ENCODE results near the gene CDK11A.
"Not testable (repeated sequence)": the region's sequence is repeated elsewhere in the genome, so short reads cannot be mapped to it uniquely, and the experiment has no call there.

The CDK11A gene

DNA sequence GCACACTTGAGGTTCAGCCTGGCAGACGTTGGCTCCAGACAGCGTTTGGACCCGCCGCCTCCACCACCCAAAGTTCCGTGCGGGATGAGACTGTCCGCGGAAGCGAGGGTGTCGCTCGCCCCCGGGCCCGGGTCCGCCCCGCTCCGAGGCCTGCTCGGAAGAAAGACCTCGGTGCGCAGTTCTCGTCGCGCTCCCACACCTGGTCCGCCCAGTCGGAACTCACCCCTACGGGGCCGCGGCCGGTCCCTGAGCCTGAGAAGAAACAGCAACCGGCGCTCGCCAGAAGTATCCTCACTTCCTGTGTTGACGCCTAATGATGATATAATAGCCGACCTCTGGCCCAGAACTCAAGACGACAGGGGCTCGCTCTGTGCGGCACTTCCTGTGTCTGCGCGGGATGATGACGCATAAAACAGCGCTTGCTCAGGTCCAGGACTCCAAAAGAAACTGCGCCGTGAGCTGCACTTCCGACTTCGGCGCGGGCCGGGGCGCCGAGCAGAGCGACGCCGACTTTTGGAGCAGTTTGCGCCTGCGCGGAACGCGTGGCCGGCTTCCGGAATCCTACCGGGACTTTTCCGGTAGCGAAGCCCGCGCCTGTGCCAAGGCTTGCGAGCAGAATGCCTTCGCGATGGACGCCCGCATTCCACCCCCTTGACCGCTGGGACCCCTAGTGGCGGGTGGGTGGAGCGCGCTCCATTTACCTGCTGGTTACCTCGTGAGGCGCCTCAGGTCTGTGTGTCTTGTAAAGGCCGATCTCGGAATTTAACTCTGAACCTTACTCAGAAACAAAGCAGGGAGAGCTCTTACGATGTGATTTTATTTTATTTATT, at the start of gene CDK11A:
TSS of gene CDK11A (minus strand) at position 323 of the 830 bp plus-strand sequence. CDS start 1,539 bp downstream, outside the sequence.
- not testable (repeated sequence) for H3K9me3 ChIP-seq (ENCODE audit: control insufficient read depth, low read length); H3K27me3 ChIP-seq (replicated peaks; ENCODE audit: control insufficient read depth, insufficient read depth, low read length)
- H3K36me3 ChIP-seq (ENCODE audit: control insufficient read depth, insufficient read depth, low read length, severe bottlenecking) = peaks cover 18% of the 10 kb centered on the region
- peak; percentile 99 for DNase-seq (ENCODE audit: low read depth)
- H3K9ac ChIP-seq (ENCODE audit: low read length) = peak within 1 kb of the TSS; percentile 88
- peak within 1 kb of the TSS; percentile 87 for H3K4me3 ChIP-seq (ENCODE audit: low read length)
- H3K4me1 ChIP-seq (ENCODE audit: control insufficient read depth, insufficient read depth, low read length) = peaks cover 13% of the 10 kb centered on the region

DNA sequence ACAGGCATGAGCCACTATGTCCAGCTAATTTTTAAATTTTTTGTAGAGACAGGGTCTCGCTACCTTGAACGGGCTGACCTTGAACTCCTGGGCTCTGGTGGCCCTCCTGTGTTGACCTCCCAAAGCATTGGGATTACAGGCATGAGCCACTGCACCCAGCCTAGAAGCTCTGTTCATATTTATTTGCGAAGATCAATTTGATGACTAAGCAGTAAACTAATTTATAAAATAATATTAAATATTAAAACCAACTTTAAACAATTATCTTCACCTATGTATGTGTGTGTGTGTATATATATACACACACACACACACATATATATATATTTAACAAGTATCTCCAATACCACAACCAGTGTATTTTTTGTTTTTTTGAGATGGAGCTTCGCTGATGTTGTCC, 49.7 kb upstream of the CDK11A start:
- H3K36me3 ChIP-seq (ENCODE audit: control insufficient read depth, insufficient read depth, low read length, severe bottlenecking) = peaks cover 22% of the 10 kb centered on the region
- peaks cover 25% of the 10 kb centered on the region for H3K4me1 ChIP-seq (ENCODE audit: control insufficient read depth, insufficient read depth, low read length)
- H3K27me3 ChIP-seq (replicated peaks; ENCODE audit: control insufficient read depth, insufficient read depth, low read length) = no peaks in the 10 kb centered on the region
- no peak for DNase-seq (ENCODE audit: low read depth)
- no peaks in the 10 kb centered on the region for H3K9me3 ChIP-seq (ENCODE audit: control insufficient read depth, low read length)
- H3K4me3 ChIP-seq (ENCODE audit: low read length) = no peak overlapping the region
- no peak overlapping the region for H3K9ac ChIP-seq (ENCODE audit: low read length)

DNA sequence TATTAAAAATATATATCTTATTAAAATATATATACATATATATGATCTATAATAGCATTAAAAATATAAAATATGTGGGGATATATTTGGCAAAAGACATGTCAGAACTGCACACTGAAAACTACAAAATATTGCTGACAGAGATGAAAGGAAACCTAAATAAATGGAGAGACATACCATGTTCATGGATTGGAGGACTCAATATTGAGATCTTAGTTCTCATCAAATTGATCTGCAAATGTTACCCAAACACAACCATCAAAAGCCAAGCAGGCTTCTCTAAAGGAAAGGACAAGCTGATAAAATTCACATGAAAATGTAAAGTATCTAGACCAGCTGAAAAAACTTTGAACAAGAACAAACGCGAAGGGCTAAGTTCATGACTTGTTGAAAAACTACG, 46.9 kb upstream of the CDK11A start:
- Histone ChIP-seq H3K27me3 (replicated peaks; ENCODE audit: control insufficient read depth, insufficient read depth, low read length) (no peaks in the 10 kb centered on the region), H3K4me1 (ENCODE audit: control insufficient read depth, insufficient read depth, low read length) (peaks cover 13% of the 10 kb centered on the region), H3K36me3 (ENCODE audit: control insufficient read depth, insufficient read depth, low read length, severe bottlenecking) (peaks cover 40% of the 10 kb centered on the region), H3K9ac (ENCODE audit: low read length) (no peak overlapping the region), H3K4me3 (ENCODE audit: low read length) (no peak overlapping the region), H3K9me3 (ENCODE audit: control insufficient read depth, low read length) (no peaks in the 10 kb centered on the region)
- DNase-seq (ENCODE audit: low read depth) = no peak

DNA sequence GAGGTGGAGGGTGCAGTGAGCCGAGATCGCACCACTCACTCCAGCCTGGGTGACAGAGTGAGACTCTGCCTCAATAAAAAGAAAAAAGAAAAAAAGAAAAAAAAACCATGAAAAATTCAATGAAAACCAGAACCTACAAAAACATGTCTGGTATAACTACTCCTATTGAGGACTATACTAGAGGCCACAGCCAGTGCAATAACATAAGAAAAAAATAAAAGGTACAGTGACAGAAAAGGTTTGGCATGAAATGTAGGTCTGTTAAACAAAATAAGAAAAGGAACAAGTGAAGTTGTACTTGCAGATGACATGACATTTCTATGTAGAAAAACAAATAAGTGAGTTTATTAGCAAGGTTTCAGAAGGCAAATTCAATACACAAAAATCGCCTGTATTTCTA, 45.9 kb upstream of the CDK11A start:
- Histone ChIP-seq H3K27me3 (replicated peaks; ENCODE audit: control insufficient read depth, insufficient read depth, low read length) (no peaks in the 10 kb centered on the region), H3K36me3 (ENCODE audit: control insufficient read depth, insufficient read depth, low read length, severe bottlenecking) (peaks cover 41% of the 10 kb centered on the region), H3K4me1 (ENCODE audit: control insufficient read depth, insufficient read depth, low read length) (peaks cover 3% of the 10 kb centered on the region), H3K4me3 (ENCODE audit: low read length) (no peak overlapping the region), H3K9ac (ENCODE audit: low read length) (no peak overlapping the region), H3K9me3 (ENCODE audit: control insufficient read depth, low read length) (no peaks in the 10 kb centered on the region)
- DNase-seq (ENCODE audit: low read depth) = no peak

DNA sequence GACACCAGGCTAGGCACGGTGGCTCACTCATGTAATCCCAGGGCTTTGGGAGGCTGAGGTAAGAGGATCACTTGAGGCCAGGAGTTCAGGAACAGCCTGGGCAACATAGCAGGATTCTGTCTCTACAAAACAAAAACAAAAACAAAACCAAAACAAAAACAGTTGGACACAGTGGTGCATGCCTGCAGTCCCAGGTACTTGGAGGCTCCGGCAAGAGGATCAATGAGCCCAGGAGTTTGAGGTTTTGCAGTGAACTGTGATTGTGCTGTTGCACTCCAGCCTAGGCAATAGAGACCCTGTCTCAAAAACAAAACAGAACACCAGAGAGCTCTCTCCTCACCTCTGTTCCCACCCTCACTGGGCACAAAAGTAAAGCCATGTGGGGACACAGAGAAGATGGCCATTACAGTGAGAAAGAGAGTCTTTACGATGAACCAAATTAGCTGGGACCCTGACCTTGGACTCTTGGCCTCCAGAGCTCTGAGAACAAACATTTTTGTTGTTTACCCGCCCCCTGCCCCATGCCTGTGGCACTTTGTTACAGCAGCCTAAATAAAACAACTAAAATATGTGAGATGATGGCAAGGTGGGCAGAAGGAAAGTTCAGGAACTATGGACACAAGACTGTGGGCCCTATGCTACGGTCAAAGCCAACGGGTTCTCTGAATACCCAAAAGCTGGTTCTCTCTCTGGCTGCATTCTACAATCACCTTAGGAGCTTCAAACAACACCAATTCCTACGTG, 44.3 kb upstream of the CDK11A start:
- peaks cover 10% of the 10 kb centered on the region for H3K4me1 ChIP-seq (ENCODE audit: control insufficient read depth, insufficient read depth, low read length)
- H3K4me3 ChIP-seq (ENCODE audit: low read length) = no peak overlapping the region
- peaks cover 58% of the 10 kb centered on the region for H3K36me3 ChIP-seq (ENCODE audit: control insufficient read depth, insufficient read depth, low read length, severe bottlenecking)
- DNase-seq (ENCODE audit: low read depth) = no peak
- no peaks in the 10 kb centered on the region for H3K9me3 ChIP-seq (ENCODE audit: control insufficient read depth, low read length)
- no peak overlapping the region for H3K9ac ChIP-seq (ENCODE audit: low read length)
- H3K27me3 ChIP-seq (replicated peaks; ENCODE audit: control insufficient read depth, insufficient read depth, low read length) = no peaks in the 10 kb centered on the region

DNA sequence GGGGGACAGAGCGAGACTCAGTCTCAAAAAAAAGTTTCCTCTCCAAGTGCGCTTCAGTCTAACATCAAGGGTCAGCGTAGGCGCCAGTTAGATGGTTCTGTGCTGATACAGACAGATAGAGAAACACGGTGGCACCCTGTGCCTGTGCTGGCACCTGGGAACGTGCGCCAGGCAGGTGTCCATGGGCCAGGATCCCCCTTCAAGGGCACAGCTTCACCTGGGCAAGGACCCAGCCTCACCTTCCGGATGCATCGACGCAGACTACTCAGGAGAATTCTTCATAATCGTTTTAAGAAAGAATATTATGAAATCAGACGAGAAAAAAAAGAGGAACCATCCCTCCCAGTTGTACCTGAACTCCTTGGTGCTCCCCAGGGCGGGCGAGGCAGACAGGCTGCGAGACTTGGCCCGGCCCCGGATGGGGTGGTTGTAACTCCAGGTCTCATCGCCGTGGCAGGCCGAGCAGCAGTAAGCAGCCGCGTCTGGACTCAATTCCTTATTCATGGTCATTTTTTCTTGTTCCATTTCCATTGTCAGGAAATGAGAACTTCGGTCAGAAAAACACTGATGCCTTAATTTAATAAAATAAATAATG, 40.8 kb upstream of the CDK11A start:
- Histone ChIP-seq H3K36me3 (ENCODE audit: control insufficient read depth, insufficient read depth, low read length, severe bottlenecking) (peaks cover 64% of the 10 kb centered on the region), H3K4me3 (ENCODE audit: low read length) (no peak overlapping the region)
- no peak for DNase-seq (ENCODE audit: low read depth)

DNA sequence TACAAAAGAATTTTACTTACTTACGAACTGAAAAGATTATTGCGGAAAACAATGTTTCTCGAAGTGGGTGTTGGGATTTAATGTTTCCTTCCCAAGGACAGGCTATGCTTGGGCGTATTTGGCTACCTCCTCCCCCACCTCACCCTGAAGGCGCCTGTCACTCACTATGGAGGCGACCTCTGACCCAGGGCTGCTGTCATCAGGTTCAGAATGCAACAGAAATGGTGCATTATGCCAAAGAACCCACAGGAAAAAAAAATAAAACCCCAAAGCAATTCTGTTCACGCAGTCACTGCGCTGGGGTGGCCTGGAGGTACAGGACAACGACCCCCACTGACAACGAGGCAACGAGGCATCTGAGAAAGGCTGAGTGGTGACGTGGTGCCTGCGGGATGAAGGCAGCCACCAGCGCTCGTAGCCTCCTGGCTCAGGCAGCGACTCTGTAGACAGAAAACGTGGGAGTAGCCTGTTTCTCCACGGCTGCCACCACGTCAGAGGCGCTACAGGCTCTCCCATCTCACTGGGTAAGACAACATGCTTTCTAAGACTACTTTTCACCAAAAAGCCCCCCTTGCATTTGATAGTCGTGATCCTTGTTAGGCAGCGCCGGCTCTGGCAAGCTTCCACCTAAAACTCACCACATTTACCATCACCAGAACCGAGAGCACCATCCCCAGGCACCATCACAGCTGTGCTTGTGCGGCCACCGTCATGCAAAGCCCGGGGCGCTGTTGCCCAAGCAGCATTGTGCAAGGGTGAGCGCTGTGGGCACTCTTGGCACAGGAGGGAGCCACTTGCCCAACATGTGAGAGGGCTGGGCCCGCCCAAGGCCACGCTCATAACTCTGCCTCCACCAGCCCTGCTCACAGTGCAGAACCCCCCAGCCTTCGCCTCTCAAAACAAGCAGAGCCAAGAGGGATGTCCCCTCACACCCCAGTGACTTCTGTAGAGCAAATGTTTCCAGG, 39.8 kb upstream of the CDK11A start:
- peaks cover 12% of the 10 kb centered on the region for H3K4me1 ChIP-seq (ENCODE audit: control insufficient read depth, insufficient read depth, low read length)
- H3K4me3 ChIP-seq (ENCODE audit: low read length) = no peak overlapping the region
- H3K9ac ChIP-seq (ENCODE audit: low read length) = no peak overlapping the region
- no peaks in the 10 kb centered on the region for H3K27me3 ChIP-seq (replicated peaks; ENCODE audit: control insufficient read depth, insufficient read depth, low read length)
- no peak for DNase-seq (ENCODE audit: low read depth)
- peaks cover 72% of the 10 kb centered on the region for H3K36me3 ChIP-seq (ENCODE audit: control insufficient read depth, insufficient read depth, low read length, severe bottlenecking)
- no peaks in the 10 kb centered on the region for H3K9me3 ChIP-seq (ENCODE audit: control insufficient read depth, low read length)

More for the DNA sequence above, 40.8 kb upstream of the CDK11A start:
- Histone ChIP-seq H3K9me3 (ENCODE audit: control insufficient read depth, low read length) (no peaks in the 10 kb centered on the region), H3K9ac (ENCODE audit: low read length) (no peak overlapping the region), H3K27me3 (replicated peaks; ENCODE audit: control insufficient read depth, insufficient read depth, low read length) (no peaks in the 10 kb centered on the region), H3K4me1 (ENCODE audit: control insufficient read depth, insufficient read depth, low read length) (peaks cover 10% of the 10 kb centered on the region)

DNA sequence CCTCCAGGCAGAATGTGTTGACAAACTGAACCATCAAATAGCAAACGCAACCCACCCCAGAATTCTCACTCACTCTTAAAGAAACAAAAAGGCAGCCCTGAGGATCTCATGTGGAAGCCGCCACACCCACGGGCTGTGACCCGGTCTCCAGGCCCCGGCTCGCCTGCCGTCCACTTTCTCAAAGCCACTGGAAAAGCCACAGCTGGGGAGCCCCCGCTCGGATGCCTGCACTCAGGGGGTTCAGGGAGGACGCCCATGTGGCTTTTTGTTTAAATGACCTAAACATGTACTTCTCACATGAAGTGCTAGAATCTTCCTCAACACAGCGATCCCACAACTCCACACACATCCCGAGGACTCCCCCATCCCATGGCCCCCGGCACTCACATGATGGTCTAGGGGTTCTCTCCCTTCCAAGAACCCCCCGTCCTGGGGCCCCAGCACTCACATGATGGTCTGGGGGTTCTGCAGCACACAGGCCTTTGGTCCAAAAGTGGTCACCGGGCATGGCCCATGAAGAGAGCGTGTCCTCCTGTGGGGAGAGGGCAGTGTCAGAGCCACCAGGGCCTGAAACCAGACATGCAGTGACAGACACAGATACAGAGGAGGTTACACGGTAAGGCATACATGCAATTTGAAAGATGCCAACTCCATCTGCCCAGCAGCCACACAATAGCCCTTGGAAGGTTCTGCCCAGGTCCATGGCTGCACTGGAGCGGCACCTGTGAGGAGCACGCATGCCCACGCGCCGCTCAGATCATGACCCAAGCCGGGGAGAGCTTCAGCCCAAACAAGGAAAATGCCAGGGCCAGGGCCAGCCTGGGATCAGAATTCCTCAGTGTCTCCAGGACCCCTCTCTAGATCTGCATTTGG, 37.6 kb upstream of the CDK11A start:
- Histone ChIP-seq H3K36me3 (ENCODE audit: control insufficient read depth, insufficient read depth, low read length, severe bottlenecking) (peaks cover 66% of the 10 kb centered on the region), H3K4me3 (ENCODE audit: low read length) (no peak overlapping the region), H3K4me1 (ENCODE audit: control insufficient read depth, insufficient read depth, low read length) (peaks cover 24% of the 10 kb centered on the region), H3K9ac (ENCODE audit: low read length) (no peak overlapping the region), H3K27me3 (replicated peaks; ENCODE audit: control insufficient read depth, insufficient read depth, low read length) (no peaks in the 10 kb centered on the region), H3K9me3 (ENCODE audit: control insufficient read depth, low read length) (no peaks in the 10 kb centered on the region)
- no peak for DNase-seq (ENCODE audit: low read depth)

DNA sequence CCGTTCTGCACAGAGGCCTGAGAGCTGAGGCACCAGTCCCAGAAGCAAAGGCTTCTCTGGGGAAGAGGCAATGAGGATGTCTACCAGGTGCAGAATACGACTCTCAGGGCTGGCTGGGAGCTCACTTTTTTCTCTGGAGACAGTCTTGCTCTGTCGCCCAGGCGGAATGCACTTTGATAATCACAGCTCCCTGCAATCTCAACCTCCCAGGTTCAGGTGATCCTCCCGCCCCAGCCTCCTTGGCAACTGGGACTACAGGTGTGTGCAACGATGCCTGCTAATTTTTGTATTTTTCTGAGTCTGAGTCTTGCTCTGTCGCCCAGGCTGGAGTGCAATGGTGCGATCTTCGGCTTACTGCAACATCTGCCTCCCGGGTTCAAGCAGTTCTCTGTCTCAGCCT, 36.6 kb upstream of the CDK11A start:
- H3K4me1 ChIP-seq (ENCODE audit: control insufficient read depth, insufficient read depth, low read length) = peaks cover 24% of the 10 kb centered on the region
- H3K27me3 ChIP-seq (replicated peaks; ENCODE audit: control insufficient read depth, insufficient read depth, low read length) = no peaks in the 10 kb centered on the region
- H3K36me3 ChIP-seq (ENCODE audit: control insufficient read depth, insufficient read depth, low read length, severe bottlenecking) = peaks cover 77% of the 10 kb centered on the region
- H3K9me3 ChIP-seq (ENCODE audit: control insufficient read depth, low read length) = no peaks in the 10 kb centered on the region
- H3K4me3 ChIP-seq (ENCODE audit: low read length) = no peak overlapping the region
- DNase-seq (ENCODE audit: low read depth) = no peak
- no peak overlapping the region for H3K9ac ChIP-seq (ENCODE audit: low read length)

DNA sequence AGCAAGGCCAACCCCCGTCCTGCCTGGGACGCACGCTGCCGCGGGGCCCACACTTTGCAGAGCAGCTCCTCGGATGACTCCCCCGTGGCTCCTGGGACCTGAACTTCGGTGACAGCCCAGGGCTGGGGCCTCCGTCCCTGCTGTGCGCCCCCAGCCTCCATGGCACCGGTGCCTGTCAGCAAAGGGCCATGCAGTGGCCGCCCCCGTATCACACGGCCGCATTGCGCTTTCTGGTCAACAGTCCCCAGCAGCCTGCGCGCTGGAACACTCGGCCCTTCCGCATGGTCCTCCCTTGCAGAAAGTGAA, 36.1 kb upstream of the CDK11A start:
- peaks cover 79% of the 10 kb centered on the region for H3K36me3 ChIP-seq (ENCODE audit: control insufficient read depth, insufficient read depth, low read length, severe bottlenecking)
- no peaks in the 10 kb centered on the region for H3K9me3 ChIP-seq (ENCODE audit: control insufficient read depth, low read length)

More for the DNA sequence above, 36.1 kb upstream of the CDK11A start:
- Histone ChIP-seq H3K4me1 (ENCODE audit: control insufficient read depth, insufficient read depth, low read length) (peaks cover 24% of the 10 kb centered on the region), H3K9ac (ENCODE audit: low read length) (no peak overlapping the region), H3K27me3 (replicated peaks; ENCODE audit: control insufficient read depth, insufficient read depth, low read length) (no peaks in the 10 kb centered on the region), H3K4me3 (ENCODE audit: low read length) (no peak overlapping the region)
- no peak for DNase-seq (ENCODE audit: low read depth)
